Stimulated activated CD4-positive, alpha-beta T cell treated with anti-CD3 and anti-CD28 coated beads, Interleukin-1b, Interleukin-23, amount 100 ng/mL, for 1 hour (primary cell): ENCODE data around the gene C15orf61.

ENCODE experiments used
- DNase-seq, 2 donors: peaks; one replicate each; pipeline ENCODE4 v3.0.0-alpha.2; 2020; ENCODE audit warnings: low read depth in 2 of 2

Gene C15orf61

DNA sequence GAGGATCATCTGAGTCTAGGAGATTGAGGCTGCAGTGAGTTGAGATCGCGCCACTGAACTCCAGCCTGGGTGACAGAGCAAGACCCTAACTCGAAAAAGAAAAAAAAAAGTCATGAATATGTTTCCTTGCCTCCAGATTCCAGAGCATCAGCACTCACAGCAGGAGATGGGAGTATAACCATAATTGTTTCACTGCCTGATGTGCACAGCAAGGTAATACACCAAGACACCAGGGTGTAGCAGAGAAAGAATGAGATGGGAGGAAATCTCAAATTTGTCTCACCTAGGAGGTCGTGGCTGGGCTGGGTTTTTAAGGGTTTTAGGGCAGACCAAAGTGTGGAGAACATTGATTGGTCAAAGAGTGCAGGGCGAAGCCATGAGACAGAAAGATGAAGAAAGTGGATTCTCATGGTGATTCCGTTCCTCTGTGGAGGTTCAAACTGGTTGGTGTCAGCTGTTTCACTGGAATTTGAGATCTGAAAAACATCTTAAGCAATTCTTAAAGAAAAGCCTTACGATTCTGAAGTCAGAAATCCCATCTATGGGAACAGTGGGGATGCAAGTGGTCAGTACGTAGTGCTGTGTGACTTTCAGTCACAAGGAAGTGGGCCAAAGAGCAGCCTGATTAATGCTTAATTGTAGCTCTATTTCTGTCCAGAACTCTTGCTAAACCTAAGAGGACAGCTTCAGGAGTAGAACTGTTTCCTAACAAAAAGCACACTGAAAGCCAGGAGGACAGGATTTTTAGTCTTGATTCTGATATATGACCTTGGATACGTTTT is 7.8 kb upstream of the C15orf61 start:
- no peak for DNase-seq

DNA sequence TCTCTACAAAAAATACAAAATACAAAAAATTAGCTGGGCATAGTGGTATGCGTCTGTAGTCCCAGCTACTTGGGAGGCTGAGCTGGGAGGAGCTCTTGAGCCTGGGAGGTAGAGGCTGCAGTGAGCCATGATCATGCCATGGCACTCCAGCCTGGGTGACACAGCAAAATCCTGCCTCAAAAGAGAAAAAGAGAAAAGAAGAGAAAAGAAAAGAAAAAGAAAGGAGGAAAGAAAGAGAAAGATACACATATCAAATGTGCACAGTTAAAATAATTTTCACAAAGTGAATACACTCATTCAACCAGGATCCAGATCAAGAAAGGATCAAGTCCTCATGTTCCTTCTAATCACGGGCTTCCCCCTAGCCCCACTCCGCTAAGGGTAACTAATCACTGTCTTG is 5.8 kb upstream of the C15orf61 start:
- no peak for DNase-seq

DNA sequence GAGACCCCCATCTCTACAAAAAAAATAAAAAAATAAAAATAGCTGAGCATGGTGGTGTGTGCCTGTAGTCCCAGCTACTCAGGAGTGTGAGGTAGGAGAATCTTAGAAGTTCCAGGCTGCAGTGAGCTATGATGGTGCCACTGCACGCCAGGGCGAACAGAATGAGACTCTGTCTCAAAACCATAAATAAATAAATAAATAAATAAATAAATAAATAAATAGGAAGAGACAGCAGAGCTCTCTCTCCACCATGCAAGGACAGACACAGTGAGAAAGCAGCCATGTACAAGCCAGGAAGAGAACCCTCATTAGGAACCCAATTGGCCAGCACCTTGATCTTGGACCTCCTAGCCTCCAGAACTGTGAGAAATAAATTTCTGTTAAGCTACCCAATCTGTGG is 5.4 kb upstream of the C15orf61 start:
- DNase-seq: no peak

DNA sequence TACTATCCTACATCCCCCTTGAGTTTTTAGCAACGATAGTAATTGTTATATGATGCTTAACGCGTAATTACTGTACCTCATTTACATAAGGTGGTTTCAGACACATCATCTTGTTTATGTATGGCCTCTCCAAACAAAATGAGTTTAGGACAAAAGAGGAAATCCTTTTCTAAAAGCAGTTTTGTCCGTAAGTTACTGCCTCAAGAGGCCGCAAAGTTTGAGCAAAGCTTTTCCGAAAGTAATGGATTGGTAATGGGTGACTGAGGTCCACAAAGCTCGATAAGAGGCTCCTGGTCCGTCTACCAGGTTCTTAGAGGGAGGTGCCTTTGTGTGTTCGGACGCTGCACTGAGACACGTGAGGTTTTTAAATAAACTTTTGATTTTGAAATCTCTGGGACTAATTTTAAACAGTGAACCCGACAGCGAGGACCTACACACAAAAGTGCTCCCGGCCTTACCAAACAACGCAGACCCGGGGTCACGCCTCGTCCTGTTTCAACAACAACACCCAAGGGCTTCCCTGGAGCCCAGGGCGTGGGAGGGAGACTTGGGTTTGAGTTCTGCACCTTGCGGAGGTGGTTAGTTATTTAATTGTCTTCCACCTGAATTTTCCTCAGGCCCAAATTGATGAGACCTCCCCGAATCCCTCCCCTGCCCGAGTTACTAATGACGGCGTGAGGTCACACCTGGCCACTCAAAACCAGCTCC is 456 bp upstream of the C15orf61 start:
- no peak for DNase-seq

DNA sequence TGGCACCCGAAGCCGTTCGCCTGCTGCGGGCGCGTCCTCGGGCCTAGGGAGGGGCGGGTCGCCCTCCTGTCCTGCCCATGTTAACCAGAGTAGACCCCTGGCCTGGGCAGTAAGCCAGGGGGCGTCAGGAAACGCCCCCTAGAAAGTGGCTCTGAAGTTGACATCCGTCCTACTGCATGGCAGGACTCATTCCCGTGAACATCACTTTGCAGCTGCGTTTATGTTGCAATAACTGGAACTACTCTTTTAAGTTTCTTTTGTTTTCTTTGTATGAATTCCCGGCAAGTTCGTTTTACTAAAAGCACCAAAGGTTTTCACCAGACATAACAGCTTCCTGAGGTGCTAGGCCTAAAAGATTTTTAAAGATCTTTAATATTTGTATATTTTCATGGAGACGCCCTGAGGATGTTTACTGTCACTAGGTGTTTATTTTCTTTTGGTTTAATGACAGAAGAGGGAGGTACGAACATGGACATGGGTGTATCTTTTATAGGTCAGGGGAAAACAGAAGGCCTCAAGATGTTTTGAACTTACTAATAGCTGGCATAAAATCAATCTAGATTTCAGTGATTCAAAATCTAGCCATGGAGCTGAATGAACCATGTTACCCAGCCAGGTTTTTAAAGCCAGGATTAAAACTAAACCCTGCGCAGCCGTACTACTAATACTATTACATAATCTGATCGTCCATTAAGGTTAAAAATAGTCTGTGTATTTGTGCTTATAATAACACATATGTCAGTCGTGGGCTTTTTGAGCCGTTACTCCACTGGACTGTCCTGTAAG is 1.0 kb downstream of the C15orf61 start:
- no peak for DNase-seq

DNA sequence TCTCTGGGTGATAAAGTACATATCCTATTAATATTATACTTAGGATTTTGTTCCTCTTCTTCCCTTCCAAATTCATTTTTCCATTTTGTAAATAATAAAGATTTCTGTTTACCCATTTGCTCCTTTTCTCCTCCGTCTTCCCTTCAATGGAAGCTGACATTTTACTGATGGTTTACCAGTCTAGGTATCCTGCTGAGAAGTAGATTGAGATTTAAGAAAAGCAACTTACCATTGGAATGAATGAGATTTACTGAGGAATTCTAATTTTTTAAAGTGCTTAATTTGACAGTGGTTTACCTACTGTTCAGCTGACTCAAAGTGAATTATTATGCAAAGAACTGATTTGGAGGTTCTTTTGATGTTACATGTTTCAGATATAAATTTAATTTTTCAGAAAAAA is 2.4 kb downstream of the C15orf61 start:
- DNase-seq: no peak

DNA sequence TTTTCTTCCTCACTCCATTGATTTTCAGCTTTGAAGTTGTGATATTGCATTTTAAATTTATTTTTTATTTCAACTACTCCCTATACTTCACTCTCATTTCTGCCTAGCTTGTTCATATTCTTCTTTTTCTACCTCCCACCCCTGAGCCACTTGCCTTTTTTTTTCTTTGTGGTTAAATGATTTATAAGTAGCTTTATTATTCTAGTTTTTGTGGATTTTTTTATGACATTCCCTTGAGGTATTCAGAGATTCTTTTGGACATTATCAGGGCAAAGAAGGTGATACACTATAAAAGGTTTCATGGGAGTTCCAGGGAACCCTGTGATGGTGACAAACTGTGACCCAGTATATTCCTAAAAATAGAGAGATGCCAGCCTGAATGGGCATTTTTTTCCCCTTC is 3.3 kb downstream of the C15orf61 start:
- no peak for DNase-seq

DNA sequence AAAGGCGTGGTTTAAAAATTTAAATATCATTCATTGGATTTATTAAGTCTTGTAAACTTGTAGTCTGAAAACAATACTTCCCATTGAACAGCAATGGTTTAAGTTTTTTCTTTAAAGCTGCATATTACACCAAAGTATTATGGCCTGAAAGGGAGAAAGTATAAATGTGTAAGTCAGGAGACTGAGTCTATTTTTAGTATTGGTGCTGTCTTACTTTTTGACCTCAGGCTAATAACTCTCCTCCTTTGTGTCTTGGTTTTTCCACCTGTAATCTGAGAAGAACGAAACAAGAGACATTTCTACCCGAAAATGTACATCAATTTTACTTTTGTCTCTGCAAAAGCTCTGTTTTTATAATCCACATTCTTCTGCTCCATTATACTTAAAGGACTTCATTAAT is 7.6 kb downstream of the C15orf61 start:
- no peak for DNase-seq

DNA sequence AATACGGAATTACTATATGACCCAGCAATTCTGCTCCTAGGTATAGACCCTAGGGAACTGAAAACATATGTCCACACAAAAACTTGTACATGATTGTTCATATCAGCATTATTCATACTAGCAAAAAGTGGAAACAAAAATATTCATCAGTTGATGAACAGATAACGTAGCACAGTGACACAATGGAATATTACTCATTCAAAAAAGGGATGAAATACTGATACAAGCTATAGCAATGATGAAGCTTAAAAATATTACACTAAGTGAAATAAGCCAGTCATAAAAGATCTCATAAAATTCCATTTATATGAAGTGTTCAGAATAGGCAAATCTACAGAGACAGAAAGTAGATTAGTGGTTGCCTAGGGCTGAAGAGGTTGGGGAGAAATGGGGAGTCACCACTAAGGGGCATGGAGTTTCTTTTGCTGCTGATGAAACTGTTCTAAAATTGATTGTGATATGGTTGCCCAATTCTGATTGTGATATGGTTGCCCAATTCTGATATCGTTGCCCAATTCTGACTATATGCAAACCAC is 10.5 kb downstream of the C15orf61 start:
- DNase-seq: no peak

DNA sequence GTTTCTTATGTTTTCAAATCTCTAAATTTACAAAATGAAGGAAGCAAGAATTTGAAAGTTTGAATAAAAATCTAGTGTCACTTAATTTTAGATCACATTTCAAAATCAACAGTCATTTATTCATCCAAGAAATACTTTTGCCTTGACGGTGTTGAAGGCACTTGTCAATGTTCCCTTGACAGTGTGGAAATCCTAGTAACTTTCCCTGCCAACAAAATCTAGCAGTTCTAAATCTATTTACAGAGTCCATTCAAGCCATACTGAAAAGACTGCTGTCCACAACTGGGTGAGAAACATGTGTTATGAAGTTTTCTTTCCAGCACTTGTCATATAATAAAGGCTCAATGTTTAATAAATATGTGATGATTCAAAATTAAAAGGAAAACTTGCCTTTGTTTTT is 12.9 kb downstream of the C15orf61 start:
- no peak for DNase-seq

DNA sequence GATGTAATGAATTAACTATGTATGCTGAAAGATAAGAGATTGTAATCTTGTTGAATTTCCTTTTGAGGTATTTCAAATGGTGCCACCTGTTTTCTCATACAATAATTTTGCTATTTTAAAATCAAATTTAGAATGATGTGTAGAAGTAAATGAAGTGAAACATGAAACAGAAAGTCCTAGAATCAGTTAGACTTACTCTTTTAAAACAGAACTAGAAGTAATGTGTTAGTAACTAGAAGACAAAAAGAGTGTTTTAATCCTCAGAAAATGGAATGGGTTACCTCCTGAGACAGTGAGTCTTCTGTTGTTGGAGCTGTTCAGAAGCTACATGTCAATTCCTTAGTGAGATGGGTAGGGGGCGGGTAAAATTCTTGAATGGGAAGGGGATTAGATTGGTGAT is 13.4 kb downstream of the C15orf61 start:
- no peak for DNase-seq

DNA sequence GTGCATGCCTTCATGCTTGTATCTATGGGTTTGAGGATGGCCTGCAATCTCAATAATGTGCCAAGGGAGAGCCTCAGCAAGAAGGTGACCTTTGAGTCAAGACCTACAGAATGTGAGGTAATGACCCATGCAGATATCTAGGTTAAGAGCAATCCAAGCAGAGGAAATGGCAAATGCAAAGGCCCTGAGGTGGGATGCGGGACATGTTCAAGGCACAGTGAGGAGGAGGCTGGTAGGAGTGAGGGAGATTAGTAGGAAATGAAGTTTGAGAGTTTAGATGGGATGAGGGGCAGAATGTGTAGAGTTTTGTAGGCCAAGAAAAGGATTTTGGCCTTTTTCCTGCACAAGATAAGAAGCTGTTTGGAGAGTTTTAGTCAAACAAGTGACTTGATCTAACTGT is 16.8 kb downstream of the C15orf61 start:
- DNase-seq: no peak

DNA sequence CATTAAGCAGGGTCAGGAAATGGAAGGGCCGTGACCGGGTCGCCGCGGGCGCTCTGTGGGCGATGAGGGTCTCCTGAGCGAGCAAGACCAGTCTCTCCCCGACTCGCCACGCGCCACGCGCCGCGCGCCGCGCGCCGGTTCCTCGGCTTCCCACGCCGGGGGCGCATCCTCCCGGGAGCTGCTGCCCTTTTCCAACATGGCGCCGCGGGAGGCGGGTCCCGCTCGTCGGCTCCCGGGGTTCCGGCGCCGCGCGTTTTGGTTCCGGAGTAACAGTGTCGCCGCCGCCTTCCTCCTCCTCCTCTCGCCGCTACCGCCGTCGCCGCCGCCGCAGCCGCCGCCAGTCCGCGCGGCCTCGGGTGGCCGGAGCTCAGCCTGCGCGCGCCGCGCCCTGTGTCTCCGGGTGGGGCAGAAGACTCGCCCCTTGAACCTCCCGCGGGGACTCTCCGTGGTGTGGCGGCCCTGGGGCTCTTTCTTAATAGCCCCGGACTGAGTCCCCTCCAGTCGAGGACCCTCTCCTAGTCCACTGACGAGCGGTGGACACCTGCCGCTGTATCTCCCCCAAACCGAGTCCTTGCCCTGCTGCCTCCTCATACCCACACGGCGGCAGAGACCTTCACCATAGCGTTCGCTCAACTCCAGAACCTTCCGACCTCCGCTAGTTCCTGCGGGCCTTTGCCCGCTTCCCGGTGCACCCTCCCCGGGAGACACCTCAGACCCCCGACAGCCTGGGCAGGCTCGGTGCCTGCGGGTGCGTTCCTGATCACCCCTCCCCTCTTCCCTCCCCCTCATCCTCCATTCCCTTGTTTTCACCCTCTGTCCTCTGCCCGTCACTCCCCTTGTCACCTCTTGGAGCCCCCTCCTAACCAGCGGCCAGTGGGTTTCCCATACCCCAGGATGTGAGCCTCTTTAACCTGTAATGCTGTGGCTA is 21.8 kb downstream of the C15orf61 start, which contains the start of gene MAP2K5:
Gene MAP2K5 (plus strand): TSS at position 284 of the 928 bp plus-strand sequence. CDS start 633 bp downstream, at position 917.
- peak; percentile 49 to 70 for DNase-seq

DNA sequence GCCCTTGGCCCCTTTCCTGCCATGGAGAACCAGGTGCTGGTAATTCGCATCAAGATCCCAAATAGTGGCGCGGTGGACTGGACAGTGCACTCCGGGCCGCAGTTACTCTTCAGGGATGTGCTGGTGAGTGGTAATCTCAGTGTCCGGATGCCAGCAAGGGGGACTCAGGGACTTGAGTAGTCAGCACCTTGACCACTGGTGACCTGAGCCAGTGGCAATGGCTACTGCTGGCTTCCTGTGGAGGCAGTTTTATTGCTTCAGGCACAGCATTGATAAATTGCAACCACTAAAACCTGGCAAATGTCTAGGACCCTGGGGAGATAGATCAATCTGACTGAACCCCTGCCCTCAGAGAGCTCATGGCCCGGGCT is 22.4 kb downstream of the C15orf61 start:
- DNase-seq: no peak

DNA sequence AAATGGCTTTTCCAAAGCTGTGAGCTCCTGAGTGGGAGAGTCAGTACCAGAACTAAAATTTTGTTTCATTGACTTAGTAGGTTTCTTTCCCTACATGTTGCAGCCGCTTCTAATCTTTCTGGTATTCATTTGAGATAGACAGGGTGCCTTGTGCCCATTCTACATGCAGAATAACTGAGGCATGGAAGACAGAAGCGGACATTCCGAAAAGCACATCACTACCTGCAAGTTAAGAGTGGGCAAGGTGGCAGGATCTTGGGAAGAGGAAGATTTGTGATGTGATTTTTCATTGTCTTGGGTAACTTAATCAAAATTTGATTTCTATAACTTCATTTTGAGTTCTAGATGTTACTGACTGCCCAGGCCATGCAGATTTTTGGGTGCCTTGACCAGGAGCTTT is 23.5 kb downstream of the C15orf61 start:
- DNase-seq: no peak

DNA sequence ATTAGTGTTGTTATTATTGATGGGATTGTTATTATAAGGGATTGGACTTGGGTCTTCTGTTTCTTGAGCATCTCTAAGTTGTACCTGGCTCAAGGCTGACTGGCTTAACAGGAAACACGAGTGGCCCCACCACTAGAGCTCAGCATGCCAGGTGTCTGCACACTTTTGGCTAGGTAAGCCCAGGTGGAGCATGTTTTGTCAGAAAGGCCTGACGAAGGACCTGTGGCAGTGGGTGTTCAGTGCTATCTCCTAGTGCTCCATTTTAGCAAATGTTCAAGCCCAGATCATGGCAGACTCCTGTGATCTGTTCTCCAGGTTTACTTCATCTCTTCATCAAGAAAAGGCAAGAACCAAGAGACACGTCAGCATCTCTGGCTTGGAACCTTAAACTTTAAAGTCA is 24.9 kb downstream of the C15orf61 start:
- no peak for DNase-seq

DNA sequence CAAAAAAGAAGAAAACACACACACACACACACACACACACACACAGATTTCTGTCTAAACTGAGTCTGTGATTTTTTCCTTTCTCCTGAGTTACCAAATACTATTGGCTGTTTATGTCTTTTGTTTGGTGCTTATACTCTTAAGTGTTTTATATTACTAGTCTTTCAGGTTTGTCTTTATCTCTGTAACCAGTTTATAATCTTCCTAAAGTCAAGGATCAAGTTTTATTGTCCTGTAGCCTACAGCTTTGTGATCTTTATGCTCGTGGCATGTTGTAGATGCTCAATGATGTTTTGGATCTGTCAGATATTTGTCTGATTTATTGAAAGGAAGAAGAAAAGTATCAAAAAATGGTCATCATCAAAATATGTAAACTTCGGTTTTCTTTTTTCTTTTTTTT is 26.1 kb downstream of the C15orf61 start:
- DNase-seq: no peak

DNA sequence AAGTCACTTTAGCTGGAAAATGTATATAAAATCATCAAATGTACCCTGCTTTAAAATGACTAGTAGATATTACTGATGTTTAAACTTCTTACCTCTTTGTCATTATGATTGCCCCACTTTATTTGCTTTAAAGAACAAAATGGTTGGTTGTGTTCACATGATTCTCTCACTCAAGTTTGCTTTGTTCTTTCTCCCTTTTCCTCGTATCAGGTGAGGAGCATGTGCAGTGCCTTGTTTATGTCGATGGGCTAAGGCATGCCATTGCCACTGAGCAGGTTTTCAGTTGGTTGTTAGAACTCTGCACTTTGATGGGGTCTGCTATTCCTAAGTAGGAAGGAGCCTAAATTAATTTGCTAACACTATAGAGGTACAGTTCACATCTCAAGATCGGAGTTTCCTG is 26.9 kb downstream of the C15orf61 start:
- DNase-seq: no peak

DNA sequence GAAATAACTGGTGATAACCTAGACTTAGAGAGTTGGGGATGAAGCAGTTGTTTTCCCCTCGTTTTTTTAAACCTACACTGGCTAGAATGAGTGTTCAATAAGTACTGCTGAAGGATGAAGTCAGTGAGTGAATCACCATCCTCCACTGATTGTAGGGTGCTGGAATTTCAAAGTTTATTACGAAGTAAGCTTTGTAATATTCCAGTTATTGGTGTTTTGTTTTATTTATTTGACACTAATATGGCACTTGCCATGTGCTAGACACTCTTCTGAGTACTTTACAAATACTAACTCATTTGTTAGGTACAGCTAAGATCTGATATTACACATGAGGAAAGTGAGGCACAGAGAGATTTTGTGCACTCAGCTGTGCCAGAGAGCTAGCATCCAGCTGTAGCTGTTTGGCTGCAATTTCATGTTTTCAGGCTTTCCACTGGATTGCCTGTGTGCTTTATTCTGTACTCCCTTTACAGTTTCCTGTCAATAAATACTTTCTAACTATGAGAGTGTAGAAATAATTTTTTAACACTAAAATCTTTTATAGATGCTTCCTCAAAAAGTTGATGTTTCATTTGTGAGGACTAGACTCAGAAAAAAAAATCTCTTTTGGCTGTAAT is 27.4 kb downstream of the C15orf61 start:
- no peak for DNase-seq

DNA sequence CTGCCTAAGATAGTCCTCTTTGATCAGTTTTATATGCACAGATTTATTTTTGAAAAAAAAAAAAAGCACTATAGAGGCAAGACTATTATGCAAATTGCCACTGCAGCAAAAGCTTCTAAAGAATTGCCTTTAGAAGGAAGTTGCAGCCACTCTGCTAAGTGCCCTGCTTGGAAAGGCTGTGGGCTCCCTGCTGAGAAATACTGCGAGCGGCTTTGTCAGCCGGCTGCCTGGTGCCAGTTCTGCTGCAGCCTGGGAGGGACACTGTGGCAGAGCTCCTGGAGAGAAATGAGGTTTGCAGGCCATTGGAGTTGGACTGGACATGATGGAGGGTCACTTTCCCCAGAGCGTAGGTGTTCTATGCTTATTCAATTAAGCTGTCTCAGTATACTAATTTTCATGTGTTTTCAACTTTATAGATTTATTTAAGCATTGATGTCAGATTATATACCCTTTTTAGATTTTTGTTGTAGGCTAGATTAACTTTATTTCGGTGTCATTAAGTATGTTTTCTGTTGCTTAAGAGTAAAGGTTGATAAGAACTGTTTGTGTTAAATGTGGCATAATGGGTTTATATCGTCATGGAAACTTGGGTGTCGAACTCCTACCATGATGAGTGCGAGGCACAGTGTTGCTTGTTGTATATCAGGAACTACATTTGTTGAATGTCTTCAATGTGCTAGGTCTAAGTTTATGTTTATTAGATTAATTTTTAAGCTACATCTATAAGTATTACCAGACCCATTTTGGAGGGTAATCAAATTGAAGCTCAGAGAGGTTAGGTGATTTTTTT is 28.1 kb downstream of the C15orf61 start:
- no peak for DNase-seq
